Right lobe of liver (tissue), 4 donors: ENCODE results near the gene STXBP5.

ENCODE experiments used
- CTCF ChIP-seq, 4 donors: fragments of 200-600 bp in 3 of 4; fragments of 450-650 bp in 1 of 4; IDR thresholded peaks; one replicate each; pipeline versions ENCODE4 v1.5.1 to v1.8.0; 2016 to 2022; ENCODE audit warnings: antibody characterized with exemption in 4 of 4, mild to moderate bottlenecking in 2 of 4
- POLR2A ChIP-seq: fragments of 450-650 bp; IDR thresholded peaks from one replicate; pipeline ENCODE4 v1.6.1; 2017; ENCODE audit warnings: antibody characterized with exemption, mild to moderate bottlenecking
- donor health status: DM: no; HTN: no; CAD: no.
- donor health status: DM: no; HTN: no; CAD: no.
- donor health status: DM: no; HTN: yes; CAD: no.

GRCh38 chr6:147260091-147260490 is 55.9 kb downstream of the STXBP5 start:
- TF ChIP-seq CTCF (IDR thresholded peaks at IDR 0.05) = no peak
- TF ChIP-seq POLR2A = no peak
